Trophoblast cell (in vitro differentiated cells and primary cell): ENCODE measurements around the gene C12orf54.
"Not testable (repeated sequence)": the region's sequence is repeated elsewhere in the genome, so short reads cannot be mapped to it uniquely, and the experiment has no call there.

Experiments
- DNase-seq, 2 donors: peaks; one replicate each; pipeline ENCODE4 v3.0.0-alpha.2; 2016
- H2AFZ ChIP-seq: 2 replicates; pipeline ENCODE4 v1.6.1; 2013; ENCODE audit warnings: low read length, moderate library complexity, mild to moderate bottlenecking; ENCODE audit not compliant: insufficient read depth, poor library complexity
- H2AK5ac ChIP-seq: 2 replicates; pipeline ENCODE4 v1.6.1; 2013; ENCODE audit warnings: mild to moderate bottlenecking, low read length
- H2BK120ac ChIP-seq: 2 replicates; pipeline ENCODE4 v1.6.1; 2013; ENCODE audit warnings: low read length, mild to moderate bottlenecking, moderate library complexity; ENCODE audit not compliant: insufficient read depth, poor library complexity
- H2BK12ac ChIP-seq: 2 replicates; pipeline ENCODE4 v1.6.1; 2013; ENCODE audit warnings: mild to moderate bottlenecking, low read length, moderate library complexity
- H2BK5ac ChIP-seq: 2 replicates; pipeline ENCODE4 v1.6.1; 2013; ENCODE audit warnings: low read length, low read depth, moderate library complexity, mild to moderate bottlenecking; ENCODE audit not compliant: poor library complexity
- H3K14ac ChIP-seq: 2 replicates; pipeline ENCODE4 v1.6.1; 2013; ENCODE audit warnings: mild to moderate bottlenecking, low read length
- H3K18ac ChIP-seq: 2 replicates; pipeline ENCODE4 v1.6.1; 2013; ENCODE audit warnings: mild to moderate bottlenecking, low read length
- H3K23ac ChIP-seq: 2 replicates; pipeline ENCODE4 v1.6.1; 2013; ENCODE audit warnings: low read length
- H3K27ac ChIP-seq: 2 replicates; pipeline ENCODE4 v1.5.1; 2013; ENCODE audit warnings: low read depth, mild to moderate bottlenecking, inconsistent platforms, low read length, moderate library complexity
- H3K27me3 ChIP-seq: 2 replicates; pipeline ENCODE4 v1.6.1; 2013; ENCODE audit warnings: inconsistent platforms, mild to moderate bottlenecking, low read length, moderate library complexity; ENCODE audit not compliant: insufficient read depth
- H3K36me3 ChIP-seq, 2 experiments: 1 replicate in 1 of 2; 2 replicates in 1 of 2; pipeline ENCODE4 v1.6.1; 2013; ENCODE audit warnings: low read length in 2 of 2, mild to moderate bottlenecking in 2 of 2, moderate library complexity in 1 of 2; ENCODE audit not compliant: insufficient read depth in 2 of 2, control insufficient read depth in 1 of 2
- H3K4ac ChIP-seq: 2 replicates; pipeline ENCODE4 v1.6.1; 2013; ENCODE audit warnings: low read depth, mild to moderate bottlenecking, low read length, moderate library complexity
- H3K4me1 ChIP-seq, 2 experiments: 1 replicate in 1 of 2; 2 replicates in 1 of 2; pipeline ENCODE4 v1.6.1; 2013; ENCODE audit warnings: low read length in 2 of 2, mild to moderate bottlenecking in 2 of 2, moderate library complexity in 1 of 2; ENCODE audit not compliant: insufficient read depth in 2 of 2, control insufficient read depth in 1 of 2
- H3K4me2 ChIP-seq: 2 replicates; pipeline ENCODE4 v1.6.1; 2013; ENCODE audit warnings: inconsistent platforms, mild to moderate bottlenecking, low read length, moderate library complexity
- H3K4me3 ChIP-seq: 2 replicates; pipeline ENCODE4 v1.5.1; 2013; ENCODE audit warnings: mild to moderate bottlenecking, low read depth, low read length, inconsistent platforms
- H3K79me1 ChIP-seq: one replicate; pipeline ENCODE4 v1.6.1; 2013; ENCODE audit warnings: low read length
- H3K79me2 ChIP-seq: 2 replicates; pipeline ENCODE4 v1.6.1; 2013; ENCODE audit warnings: low read length, mild to moderate bottlenecking; ENCODE audit not compliant: control insufficient read depth, insufficient read depth, poor library complexity
- H3K9ac ChIP-seq: 2 replicates; pipeline ENCODE4 v1.6.1; 2013; ENCODE audit warnings: mild to moderate bottlenecking, low read length
- H3K9me3 ChIP-seq: 2 replicates; pipeline ENCODE4 v1.6.1; 2013; ENCODE audit warnings: low read depth, mild to moderate bottlenecking, control low read depth, inconsistent platforms, low read length; ENCODE audit not compliant: insufficient read depth
- H4K12ac ChIP-seq: 2 replicates; pipeline ENCODE4 v1.6.1; 2013; ENCODE audit warnings: low read depth, mild to moderate bottlenecking, low read length, moderate library complexity
- H4K8ac ChIP-seq: 2 replicates; pipeline ENCODE4 v1.6.1; 2013; ENCODE audit warnings: low read depth, mild to moderate bottlenecking, low read length, moderate library complexity
- H4K91ac ChIP-seq: one replicate; pipeline ENCODE4 v1.6.1; 2013; ENCODE audit warnings: low read depth, mild to moderate bottlenecking, low read length, moderate library complexity
- WGBS: extraction: QIAGEN DNeasy Blood & Tissue Kit; methylation state at CpG from one replicate; pipeline ENCODE4 v1.1.7; 2013; ENCODE audit warnings: missing lambda C conversion rate; ENCODE audit not compliant: insufficient read length, insufficient coverage; ENCODE audit errors: extremely low coverage; 5-methylcytosine and 5-hydroxymethylcytosine counted together

C12orf54 gene

DNA sequence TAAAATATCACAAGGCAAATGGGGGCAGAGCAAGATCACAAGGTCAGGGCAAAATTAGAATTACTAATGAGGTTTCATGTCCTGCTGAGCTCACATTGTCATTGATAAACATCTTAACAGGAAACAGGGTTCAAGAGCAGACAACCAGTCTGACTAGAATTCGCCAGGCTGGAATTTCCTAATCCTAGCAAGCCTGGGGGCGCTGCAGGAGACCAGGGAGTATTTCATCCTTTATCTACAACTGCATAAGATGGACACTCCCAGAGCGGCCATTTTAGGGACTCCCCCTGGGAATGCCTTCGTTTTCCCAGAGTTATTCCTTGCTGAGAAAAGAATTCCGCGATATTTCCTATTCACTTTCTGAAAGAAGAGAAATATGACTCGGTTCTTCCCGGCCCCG lies 13.3 kb upstream of the C12orf54 start:
- H2BK12ac ChIP-seq, H4K91ac ChIP-seq, H3K18ac ChIP-seq, H3K4me1 ChIP-seq, DNase-seq, H3K23ac ChIP-seq, H3K27me3 ChIP-seq, H3K14ac ChIP-seq, H3K4ac ChIP-seq, H2AFZ ChIP-seq, H3K4me2 ChIP-seq, H4K12ac ChIP-seq, H3K9me3 ChIP-seq, H3K36me3 ChIP-seq, H2BK5ac ChIP-seq, H2AK5ac ChIP-seq, H3K79me2 ChIP-seq, H3K4me3 ChIP-seq, H4K8ac ChIP-seq, H3K79me1 ChIP-seq, H3K27ac ChIP-seq, H3K9ac ChIP-seq, H2BK120ac ChIP-seq: not testable (repeated sequence)
- no CpG with 5 or more reads among the region's 9 CpGs for WGBS

DNA sequence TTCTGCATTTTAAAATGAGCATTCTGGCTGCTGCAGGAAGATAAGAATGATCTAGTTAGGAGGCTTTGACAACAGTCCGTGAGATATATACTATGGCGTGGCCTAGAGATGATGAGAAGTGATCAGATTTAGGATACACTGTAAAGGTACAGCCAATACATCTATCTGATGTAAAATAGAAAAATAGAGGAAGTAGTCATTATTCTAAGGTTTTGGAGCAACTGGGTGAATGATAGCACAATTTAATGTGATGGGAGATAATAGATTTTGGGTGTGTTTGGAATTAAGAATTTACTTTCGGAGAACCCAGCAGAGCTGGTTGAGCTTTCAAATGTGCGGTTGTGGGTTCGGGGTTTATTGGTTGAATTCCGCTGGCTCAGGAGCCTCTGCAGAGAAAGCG lies 10.0 kb upstream of the C12orf54 start, which contains the start of gene ANP32D:
Gene ANP32D (plus strand): TSS at position 301 of the 400 bp plus-strand sequence. CDS start 106 bp downstream, outside the sequence.
- Histone ChIP-seq H3K36me3 (no peaks in the 10 kb centered on the region), H3K27me3 (no peaks in the 10 kb centered on the region), H3K14ac (no peak within 1 kb of the TSS), H3K23ac (no peak within 1 kb of the TSS), H3K4ac (no peak within 1 kb of the TSS), H3K27ac (no peak within 1 kb of the TSS), H2BK12ac (no peak within 1 kb of the TSS), H3K4me2 (no peak within 1 kb of the TSS), H4K8ac (no peak within 1 kb of the TSS), H2BK5ac (no peak within 1 kb of the TSS), H2AK5ac (no peak within 1 kb of the TSS), H2AFZ (no peak within 1 kb of the TSS), H3K9ac (no peak within 1 kb of the TSS), H3K79me2 (no peaks in the 10 kb centered on the region), H4K12ac (no peak within 1 kb of the TSS), H3K4me1 (no peaks in the 10 kb centered on the region), H3K9me3 (peaks cover 13% of the 10 kb centered on the region), H3K18ac (no peak within 1 kb of the TSS), H3K4me3 (no peak within 1 kb of the TSS), H2BK120ac (no peak within 1 kb of the TSS), H4K91ac (no peak within 1 kb of the TSS), H3K79me1 (no peaks in the 10 kb centered on the region)
- DNase-seq: no peak
- no CpG with 5 or more reads among the region's 7 CpGs for WGBS

DNA sequence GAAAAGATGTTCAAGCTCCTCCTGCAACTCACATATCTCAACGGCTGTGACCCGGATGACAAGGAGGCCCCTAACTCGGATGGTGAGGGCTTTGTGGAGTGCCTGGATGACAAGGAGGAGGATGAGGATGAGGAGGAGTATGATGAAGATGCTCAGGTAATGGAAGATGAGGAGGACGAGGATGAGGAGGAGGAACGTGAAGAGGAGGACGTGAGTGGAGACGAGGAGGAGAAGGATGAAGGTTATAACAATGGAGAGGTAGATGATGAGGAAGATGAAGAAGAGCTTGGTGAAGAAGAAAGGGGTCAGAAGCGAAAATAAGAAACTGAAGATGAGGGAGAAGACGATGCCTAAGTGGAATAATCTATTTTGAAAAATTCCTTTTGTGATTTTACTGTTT lies 9.2 kb upstream of the C12orf54 start:
- Histone ChIP-seq H3K79me1 (no peaks in the 10 kb centered on the region), H4K8ac (no peak overlapping the region), H3K79me2 (no peaks in the 10 kb centered on the region), H2BK12ac (no peak overlapping the region), H3K36me3 (no peaks in the 10 kb centered on the region), H2BK120ac (no peak overlapping the region), H3K14ac (no peak overlapping the region), H3K9me3 (peaks cover 13% of the 10 kb centered on the region), H4K12ac (no peak overlapping the region), H3K18ac (no peak overlapping the region), H3K4me3 (no peak overlapping the region), H3K4me1 (no peaks in the 10 kb centered on the region), H2BK5ac (no peak overlapping the region), H3K9ac (no peak overlapping the region), H3K4me2 (no peak overlapping the region), H3K27me3 (no peaks in the 10 kb centered on the region), H4K91ac (no peak overlapping the region), H3K4ac (no peak overlapping the region), H3K27ac (no peak overlapping the region), H3K23ac (no peak overlapping the region), H2AK5ac (no peak overlapping the region), H2AFZ (no peak overlapping the region)
- DNase-seq: no peak
- 100% methylated on average over 4 of the region's 9 CpGs for WGBS

DNA sequence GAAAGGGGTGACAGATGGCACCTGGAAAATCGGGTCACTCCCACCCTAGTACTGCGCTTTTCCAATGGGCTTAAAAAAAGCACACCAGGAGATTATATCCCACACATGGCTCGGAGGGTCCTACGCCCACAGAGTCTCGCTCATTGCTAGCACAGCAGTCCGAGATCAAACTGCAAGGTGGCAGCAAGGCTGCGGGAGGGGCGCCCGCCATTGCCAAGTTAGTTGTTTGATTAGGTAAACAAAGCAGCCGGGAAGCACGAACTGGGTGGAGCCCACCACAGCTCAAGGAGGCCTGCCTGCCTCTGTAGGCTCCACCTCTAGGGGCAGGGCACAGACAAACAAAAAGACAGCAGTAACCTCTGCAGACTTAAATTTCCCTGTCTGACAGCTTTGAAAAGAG lies 7.8 kb upstream of the C12orf54 start:
- H2AFZ ChIP-seq, H3K4ac ChIP-seq, H3K23ac ChIP-seq, H3K4me3 ChIP-seq, DNase-seq, H3K79me2 ChIP-seq, H2BK120ac ChIP-seq, H3K79me1 ChIP-seq, H4K12ac ChIP-seq, H3K4me1 ChIP-seq, H2BK5ac ChIP-seq, H3K27me3 ChIP-seq, H2AK5ac ChIP-seq, H3K4me2 ChIP-seq, H3K14ac ChIP-seq, H3K18ac ChIP-seq, H2BK12ac ChIP-seq, H3K9ac ChIP-seq, H4K8ac ChIP-seq, H4K91ac ChIP-seq, H3K27ac ChIP-seq, H3K36me3 ChIP-seq: not testable (repeated sequence)
- peaks cover 11% of the 10 kb centered on the region for H3K9me3 ChIP-seq
- no CpG with 5 or more reads among the region's 11 CpGs for WGBS
